ENCODE measurements around the gene EXD3.

EXD3 gene

DNA sequence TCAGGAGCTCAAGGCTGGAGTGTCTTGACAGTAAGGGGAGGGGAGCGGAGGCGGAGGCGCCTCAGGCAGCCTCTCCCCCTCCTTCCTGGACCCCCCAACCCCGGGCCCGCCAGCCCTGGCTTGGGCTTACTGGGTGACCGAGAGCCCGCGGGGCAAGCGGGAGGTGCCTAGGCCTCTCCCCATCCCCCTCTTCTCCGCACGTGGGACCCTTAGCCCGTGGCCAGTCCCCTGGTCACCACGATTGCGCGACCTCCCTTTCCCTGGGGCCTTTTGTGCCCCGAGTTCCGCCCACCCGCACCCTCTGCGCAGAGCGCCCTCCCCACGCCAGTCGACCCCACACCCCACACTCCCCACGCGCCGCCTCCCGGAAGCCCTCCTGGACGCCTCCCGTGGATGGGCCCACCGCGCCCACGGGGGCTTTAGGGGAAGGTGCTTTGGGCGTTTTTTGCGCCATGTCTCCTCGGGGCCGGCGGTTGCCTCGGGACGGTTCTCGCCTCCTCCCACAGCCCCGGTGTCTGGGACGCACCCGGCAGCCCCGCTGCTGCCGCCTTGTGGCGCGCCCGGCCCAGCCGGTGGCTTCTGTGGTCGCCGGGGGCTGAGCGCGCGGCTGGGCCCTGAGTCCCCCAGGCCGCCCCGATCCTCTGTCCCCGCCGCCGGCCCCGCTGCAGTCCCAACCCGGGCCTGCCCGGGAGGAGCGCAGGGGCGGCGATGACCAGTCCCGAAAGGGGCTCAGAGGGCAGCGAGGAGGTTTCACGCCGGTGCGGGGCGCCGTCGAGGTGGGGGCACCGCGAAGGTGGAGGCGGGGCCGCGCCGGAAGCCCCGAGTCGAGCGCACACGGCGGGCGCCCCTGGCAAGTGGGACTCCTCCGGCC, 142.3 kb downstream of the EXD3 start:
- no peak for DNase-seq

DNA sequence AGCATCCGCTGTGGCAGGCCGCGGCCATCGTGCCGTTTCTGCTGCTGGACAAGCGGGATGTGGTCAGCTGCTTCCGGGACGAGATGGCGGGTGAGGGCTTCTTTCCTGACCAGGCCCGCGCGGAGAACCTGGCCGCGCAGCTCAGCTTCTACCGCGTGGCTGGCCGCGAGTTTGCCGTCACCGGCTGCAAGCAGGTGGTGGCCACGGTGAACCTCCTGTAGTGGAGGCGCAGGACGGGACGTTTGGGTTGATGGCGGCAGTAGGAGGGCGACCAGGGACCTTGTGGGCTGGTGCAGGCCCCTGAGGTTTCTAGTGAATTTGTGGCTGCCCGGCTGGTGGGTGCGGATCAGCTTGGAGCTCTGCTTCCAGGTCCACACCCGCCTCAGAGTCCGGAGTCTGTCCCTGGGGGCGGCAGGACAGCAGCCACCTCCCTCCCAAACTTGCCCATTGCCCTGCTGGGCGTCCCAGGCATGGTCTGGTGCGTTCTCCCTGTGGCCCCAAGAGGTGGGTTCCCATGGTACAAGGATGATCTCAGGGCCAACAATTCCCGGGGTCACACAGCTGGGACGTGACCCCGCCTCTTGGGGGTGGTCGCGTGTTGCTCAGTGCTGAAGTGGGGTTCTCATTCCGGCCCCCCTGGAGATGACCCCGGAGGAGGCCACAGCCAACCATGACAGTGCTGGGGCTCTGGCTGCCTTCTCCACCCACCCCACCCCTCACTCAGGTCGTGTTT, 143.1 kb downstream of the EXD3 start:
- no peak for DNase-seq

DNA sequence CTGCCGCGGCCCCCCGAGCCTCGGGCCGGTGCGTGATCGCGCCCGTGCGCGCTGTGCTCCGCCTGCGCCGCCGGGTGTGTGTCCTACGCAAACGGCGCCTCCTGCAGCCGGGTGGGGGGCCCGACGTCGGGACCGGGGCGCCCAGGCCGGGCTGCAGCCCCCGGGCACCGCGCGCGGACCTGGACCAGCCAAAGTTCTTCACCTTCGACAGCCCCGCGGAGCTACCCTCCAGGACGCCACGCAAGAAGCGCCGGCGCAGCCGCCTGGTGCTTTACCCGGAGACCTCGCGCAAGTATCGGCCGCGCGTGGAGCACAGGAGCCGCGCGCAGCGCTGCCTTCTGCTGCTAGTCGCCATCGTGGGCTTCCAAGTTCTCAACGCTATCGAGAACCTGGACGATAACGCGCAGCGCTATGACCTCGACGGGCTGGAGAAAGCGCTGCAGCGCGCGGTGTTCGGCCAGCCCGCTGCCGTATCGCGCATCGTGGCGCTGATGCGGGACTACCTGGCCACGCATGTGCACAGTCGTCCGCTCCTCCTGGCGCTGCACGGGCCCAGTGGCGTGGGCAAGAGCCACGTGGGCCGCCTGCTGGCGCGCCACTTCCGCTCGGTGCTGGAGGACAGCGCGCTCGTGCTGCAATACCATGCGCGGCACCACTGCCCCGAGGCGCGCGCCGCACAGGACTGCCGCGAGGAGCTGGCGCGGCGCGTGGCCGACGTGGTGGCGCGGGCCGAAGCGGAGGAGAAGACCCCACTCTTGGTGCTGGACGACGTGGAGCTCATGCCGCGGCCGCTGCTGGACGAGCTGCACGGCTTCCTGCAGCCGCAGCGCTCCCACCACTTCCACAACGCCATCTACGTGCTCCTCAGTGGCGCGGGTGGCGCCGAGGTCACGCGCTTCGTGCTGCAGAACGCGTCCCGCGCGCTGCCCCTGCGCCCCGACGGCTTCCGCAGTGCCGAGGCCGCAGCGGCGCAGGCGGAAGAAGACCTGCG, 143.9 kb downstream of the EXD3 start:
- DNase-seq: no peak

DNA sequence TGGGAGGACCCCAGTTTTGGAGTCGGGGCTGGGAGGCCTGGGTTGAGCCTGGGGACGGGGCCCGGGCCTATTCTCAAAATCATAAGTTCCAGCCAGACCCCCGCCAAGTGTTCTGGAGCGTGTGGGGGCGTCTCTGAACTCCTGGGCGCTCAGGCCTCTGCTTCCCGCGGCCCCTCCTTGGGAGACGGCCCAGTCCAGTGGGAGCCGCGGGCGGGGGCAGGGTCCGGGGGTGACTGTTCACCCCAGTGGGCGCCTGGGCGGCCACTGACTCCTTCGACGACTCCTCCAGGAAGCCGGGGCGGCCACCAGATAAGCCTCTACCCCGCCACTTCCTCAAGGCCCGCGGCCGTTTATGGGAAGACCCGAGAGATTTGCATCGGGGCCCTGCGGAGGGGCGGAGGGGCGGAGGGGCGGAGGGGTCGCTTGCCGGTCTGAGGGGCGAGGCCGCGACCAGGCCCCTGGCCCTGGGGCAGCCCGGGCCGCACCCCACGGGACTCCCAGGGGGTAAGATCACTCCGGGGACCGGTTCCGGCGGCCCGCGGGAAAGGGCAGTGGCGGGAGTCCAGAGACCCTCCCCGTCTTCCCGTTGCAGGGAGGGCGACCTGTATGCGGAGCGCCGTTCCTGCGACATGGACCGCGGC, 144.8 kb downstream of the EXD3 start:
- no peak for DNase-seq

DNA sequence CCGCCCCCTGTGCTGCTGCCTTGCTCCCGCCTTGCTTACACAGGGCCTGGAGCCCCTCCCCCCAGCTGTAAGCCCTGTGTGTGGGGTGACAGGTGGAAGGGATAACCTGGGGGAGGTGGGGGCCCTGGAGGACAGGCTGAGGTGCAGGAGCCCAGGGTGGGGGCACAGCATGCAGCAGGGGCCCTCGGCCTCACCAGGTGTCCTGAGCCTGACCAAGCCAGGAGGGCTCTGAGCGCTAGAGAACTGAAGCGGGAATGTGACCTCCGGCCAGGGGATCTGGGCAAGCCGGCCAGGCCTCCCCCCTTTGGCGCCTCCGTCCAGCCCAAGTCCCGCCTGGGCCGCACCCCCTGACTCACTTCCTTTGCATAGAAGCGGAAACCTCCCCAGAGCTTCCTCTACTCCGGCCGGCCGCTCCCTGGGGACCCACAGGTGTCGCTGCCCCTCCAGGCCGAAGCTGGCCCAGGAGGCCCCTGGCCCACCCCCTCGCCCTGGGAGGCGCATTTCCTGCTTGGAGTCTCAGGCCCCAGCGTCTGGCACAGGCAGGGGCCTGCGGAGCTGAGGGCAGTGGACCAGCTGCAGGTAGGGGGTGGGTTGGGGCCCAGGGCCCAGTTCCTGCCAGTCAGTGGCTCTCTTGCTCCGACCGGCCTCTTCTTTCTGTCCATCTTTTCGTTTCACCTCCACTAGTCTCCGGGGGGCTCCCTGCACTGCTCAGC, 145.5 kb downstream of the EXD3 start, which contains the start of gene TOR4A:
TOR4A (plus strand) TSS at position 398 of the 713 bp plus-strand sequence. CDS start 964 bp downstream, outside the sequence.
- DNase-seq: no peak

DNA sequence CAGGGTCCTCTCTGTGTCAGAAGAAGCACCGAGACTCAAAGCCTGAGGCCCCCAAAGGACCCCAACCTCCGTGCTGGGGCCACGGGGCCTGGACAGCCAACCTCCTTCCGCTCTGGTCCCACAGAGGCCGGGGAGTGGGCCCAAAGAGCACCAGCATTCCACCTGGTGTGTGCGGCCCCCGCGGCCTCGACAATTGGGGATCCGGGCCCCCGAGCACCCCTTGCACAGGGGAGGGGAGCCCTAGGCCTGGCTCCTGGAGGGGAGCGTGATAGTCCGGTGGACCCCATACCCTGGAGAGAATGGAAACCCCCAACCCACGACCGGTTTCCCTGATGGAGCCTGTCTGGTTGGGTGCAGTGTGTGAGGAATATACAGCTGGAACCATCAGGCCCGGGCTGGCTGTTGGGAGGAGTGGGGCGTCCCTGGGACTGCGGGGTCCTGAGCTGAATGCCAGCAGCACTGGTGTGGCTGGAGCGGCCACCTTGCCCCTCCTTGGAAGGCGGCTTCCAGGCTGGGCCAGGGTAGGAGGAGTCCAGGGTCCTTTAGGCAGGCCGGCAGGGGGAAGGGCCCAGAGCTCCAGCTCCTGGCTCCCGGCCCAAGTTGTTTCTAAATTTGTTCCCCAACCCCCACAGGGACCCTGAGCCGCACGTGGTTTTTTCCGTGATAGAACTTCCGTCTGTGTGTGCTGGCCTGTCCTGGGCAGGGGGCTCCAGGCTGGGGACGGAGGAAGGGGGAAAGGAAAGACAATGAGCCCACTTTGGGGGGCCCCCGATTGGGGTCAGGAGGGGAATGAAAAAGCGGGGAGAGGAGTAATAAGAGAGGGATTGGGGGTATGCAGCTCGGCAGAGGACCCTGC, 146.3 kb downstream of the EXD3 start:
- DNase-seq: no peak

DNA sequence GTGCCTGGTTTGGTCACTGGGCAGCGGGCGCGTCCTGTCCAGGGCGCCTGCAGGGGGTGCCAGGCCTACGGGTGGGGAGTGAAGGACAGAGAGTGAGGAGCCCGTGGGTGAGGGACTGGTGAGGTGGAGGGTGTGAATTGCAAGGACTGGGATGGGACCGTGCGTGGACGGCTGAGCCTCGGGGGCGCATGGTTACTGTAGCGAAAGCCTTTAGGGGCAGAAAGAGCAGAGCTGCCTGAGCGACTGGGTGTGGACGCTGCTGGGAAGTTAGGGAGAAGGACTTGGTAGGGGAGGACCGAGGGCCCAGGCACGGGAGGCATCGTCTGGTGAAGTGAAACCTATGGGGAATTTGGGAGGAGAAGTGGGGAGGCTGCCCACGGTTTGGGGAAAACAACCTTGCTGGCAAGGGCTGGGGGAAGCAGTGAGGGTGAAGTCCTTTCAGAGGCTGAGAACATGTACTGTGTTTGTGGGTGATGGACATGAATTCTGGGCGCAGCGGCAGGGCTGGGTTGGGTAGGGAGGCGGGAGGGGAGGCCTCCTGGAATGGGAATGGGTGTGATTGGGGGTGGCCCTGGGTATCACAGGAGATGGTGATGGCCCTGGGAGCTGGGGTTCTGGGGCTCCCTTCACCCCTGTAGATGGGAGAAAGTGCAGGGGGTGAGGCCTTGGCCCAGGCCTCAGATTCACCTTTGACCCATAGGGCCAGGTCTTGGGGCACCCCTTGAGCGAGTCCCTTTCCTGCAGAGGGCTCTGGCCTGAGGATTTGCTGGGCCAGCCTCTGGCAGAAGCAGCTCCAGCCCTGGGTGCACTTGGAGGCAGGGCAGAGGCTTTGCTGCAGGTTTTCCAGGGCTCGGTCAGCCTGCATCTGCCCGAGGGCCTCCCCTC, 147.1 kb downstream of the EXD3 start:
- no peak for DNase-seq

DNA sequence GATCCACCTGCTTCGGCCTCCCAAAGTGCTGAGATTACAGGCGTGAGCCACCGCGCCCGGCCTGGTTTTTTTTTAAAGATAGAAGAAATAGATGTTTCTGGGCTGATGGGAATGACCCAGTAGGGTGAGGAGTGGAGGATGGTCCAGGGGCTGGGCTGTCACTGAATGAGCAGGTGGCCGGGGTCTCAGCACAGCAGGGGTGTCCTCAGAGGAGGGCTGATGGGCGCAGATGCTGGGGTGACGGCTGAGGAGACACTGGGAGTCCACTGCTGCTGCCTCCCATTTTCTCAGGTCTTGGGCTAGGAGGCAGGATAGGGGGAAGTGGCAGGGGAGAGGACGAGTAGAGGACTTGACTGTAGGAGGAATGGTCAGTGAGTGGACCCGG, 147.8 kb downstream of the EXD3 start:
- no peak for DNase-seq

DNA sequence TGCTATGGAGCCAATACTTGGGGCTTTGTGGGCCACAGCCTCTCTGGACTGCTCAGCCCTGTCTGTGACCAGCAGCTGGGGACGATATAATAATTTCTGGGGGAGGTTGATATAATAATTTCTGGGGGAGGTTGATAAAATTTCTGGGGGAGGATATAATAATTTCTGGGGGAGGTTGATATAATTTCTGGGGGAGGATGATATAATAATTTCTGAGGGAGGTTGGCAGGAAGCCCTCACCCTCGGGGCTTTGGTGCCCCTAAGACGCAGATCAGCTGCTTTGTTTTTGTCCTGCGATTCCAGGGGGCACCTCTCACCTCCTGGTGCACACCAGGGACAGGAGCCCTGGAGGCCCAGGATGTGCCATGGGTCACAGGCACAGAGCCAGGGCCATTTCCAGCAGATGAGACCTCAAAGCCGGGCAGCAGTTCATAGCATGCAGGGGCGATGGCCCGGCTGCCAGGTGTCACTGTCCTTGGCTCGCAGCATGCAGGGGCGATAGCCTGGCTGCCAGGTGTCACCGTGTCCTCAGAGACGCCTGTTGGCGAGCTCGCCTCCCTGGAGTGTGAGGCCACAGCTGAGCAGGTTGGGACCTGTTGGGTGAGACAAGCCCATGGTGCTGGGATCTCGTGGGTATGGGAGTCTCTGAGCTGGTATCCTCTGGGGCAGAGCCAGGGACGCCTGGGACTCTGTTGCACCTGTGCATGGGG, 149.2 kb downstream of the EXD3 start:
- DNase-seq: no peak

DNA sequence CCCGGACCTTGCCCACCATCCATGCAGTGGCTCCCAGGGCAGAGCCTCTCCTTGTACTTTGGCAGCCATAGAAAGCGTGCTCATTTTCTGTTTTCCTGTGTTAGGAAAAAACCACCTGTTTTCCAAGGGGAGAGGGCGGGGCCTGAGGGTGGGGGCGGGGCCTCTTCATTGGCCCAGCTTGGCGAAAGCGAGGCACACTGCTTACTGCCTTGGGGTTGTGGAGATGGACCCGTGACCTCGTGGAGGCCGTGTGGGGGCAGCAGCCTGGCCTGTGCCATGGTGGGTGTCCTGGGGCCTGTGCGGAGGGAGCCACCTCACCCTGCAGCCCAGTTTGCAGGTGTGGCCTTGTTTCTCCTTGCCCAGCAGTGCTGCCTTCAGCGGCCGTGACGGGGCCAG, 149.9 kb downstream of the EXD3 start:
- DNase-seq: no peak

DNA sequence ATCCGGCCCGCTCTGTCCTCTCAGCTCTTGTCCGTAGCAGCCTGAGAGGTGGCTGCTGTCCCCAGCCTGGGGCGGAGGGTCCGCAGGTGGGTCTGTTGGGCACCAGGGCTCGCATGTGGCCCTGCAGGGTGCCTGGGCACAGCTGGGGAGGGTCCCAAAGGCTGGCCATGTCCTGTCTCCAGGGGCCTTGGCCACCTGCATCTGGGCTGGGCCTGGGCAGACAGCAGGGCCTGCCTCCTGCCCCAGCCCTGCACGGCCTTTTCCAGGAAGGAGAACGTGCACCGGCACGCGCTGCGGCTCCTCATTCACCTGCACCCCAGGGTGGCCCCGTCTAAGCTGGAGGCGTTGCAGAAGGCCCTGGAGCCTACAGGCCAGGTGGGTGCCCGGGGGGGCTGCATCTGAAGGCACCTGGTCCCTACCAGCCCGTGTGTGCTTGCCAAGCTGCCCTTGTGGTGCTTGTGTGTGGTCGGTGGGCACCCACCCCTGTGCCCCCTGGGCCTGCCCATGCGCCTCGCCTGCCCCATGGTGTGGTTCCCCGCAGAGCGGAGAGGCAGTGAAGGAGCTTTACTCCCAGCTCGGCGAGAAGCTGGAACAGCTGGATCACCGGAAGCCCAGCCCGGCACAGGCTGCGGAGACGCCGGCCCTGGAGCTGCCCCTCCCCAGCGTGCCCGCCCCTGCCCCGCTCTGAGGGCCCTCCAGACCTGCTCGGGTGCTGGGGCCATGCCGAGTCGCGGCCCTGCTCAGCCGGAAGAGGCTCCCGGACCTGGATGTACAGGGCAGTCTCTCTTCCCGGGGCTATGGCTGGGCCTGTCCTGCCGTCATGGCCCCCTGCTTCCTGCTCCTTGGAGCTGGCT, 150.5 kb downstream of the EXD3 start:
- DNase-seq: no peak

DNA sequence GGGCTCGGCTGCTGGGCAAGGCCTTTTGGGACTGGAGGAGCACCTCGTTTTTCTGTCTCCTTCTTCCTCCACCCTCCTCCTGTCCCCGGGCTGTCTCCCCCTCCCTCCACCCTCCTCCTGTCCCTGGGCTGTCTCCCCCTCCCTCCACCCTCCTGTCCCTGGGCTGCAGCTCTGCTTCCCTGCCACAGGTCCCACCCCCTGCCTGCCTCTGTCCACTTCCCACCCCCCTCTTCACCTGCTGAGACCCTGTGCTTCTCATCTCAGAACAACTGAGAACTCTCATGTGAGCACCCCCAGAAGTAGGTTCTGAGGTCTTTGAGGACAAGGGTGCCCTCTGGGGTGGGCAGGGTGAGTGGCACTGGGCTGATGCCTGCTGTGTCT, 151.3 kb downstream of the EXD3 start:
- DNase-seq: no peak

DNA sequence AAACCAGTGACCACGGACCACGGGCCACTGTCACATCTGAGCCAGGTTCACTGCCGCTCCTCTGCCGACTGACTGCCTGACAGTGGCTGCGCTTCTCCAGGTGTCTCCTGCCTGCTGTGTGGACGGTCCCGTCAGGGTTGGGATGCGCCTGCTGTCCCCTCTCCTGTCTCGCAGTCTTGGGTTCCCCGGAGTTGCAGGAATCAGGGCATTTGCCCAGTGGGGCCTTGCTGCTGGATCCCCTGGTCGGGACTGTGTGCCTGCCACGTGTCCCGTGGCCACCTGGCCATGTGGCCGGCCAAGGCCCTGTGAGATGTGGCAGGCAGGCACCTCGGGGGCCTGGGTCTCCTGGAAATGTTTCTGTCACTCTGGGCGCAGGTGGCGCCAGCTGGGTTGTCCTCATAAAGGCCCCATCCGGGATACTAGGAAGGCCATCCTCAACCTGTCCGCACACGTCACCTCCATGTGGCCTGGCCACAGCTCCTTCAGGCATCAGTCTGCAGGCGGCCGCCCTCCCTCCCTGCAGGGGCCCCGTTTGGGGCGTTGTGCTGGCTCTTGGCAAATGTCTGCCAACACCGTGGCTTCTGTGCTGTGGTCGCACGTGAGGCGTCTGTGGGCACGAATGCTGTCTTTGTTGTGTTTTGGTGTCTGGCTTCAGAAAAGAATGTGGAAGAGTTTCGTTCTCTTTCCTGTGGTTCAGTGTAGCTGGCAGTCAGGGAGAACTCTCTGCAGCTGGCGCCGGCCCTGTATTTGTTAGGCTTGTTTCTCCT, 151.8 kb downstream of the EXD3 start:
- no peak for DNase-seq

DNA sequence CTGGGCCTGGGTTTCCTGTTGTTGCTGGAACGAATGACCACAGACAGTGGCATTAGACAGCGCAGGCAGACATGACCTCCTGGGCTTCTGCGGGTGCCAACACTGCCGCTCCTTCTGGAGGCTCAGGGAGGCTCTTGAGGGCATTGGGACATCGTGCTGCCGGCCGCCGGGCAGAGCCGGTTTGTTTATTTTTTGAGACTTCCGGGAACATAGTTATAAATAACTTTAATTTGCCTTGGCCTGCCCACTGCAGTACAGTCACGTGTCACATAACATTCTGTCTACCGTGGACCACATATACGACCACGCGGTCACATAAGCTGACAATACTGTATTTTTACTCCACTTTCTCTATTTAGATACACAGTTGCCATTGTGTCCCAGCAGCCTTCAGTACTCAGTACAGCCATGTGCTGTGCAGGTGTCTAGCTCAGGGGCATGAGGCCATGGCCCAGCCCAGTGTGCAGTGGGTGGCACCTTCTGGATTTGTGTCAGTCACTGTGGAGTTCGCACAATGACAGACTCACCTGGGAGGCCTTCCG, 153.7 kb downstream of the EXD3 start:
- no peak for DNase-seq

DNA sequence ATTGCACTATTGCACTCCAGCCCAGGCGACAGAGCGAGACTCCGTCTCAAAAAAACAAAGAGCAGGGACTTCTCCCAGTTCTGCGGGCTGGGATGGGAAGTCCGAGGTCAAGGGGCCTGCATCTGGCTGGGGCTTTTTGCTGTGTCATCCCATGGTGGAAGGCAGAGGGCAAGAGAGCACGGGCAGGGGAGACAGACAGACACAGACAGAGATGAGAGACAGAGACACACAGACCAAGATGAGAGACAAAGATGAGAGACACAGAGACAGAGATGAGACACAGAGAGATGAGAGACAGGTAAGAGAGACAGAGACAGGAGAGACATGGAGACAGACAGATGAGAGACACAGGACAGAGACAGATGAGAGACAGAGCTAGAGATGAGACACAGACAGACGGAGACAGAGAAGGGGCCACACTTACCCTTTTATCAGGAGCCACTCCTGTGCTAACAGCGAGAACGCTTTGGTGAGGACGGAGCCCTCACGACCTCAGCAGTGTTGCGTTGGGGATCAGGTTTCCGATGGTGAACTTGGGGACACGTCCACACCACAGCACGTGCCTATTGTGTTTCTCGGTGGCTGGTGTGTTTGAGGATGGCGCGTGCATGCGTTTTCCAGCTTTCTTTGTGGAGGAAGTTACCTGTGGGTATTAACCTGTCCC, 154.3 kb downstream of the EXD3 start:
- DNase-seq: no peak

DNA sequence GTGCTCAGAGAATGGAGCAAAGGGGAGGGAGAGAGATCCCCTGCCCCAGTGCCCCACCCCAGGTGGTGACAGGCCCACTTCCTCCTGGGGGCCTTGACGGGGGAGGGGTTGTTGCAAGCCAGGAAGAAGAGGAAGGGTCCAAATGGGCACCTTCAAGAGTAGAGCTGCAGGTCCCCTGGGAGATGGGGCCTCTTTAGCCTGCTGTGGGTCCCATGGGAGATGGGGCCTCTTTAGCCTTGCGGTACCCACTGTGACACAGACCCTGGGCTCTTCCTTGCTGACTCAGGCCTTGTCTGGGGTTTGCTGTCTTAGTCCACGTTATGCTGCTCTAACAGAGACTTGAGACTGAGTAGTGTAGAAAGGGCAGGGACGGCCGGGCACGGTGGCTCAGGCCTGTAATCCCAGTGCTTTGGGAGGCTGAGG, 155.0 kb downstream of the EXD3 start:
- DNase-seq: no peak

Measured in COR-L47 (cell line).